NCI-H1417 (cell line): ENCODE measurements around the gene OR10A4.
"Not testable (repeated sequence)": the region's sequence is repeated elsewhere in the genome, so short reads cannot be mapped to it uniquely, and the experiment has no call there.

Experiments
- DNase-seq, 3 experiments: peaks; one replicate each; lab custom pipeline; 2025; lab: John Stamatoyannopoulos, UW

OR10A4 gene

DNA sequence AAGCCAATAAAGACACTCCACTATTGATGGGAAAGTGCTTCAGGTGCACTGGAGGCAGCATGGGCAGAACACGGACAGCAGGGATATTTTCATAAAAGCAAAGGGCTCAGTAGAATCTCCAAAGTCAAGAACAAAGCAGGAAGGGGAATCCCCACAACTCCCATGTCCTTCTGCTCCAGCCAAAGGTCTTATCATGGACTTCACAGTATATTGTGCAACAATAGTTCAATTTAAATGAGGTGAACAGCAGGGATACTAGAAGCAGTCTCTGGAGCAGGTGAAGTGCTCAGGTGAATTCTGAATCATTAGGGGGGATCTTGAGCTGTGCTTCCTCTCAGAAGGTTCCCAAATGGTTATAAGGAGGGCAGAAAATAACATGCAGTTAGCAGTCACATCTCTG is 22.5 kb downstream of the OR10A4 start:
- no peak for DNase-seq

DNA sequence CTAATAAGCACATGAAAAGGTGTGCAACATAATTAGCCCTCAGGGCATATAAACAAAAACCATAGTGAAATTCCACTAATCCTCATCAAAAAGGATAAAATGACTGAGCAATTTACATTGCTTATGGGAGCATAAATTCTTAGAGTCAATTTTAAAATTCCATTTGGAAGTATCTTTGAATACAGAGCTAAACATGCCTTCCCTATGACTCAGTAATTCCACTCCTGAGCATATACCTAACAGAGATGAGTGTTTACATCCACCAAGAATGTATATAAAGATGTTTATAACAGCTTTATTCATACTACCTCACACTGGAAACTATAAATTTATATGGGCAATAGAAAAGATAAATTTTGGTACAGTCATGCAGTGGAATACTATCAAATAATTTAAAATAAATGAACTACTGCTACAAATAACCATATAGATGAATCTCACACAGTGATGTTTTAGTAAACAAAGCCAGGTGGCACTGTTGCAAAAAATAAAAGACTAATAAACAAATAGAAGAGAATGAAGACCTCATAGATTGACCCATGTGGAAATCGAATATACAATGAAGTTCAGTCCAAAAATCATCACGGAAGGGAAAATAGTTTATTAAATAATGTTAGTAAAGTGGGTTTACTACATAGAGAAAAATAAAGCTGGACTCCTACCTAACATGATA is 24.0 kb downstream of the OR10A4 start:
- no peak for DNase-seq

DNA sequence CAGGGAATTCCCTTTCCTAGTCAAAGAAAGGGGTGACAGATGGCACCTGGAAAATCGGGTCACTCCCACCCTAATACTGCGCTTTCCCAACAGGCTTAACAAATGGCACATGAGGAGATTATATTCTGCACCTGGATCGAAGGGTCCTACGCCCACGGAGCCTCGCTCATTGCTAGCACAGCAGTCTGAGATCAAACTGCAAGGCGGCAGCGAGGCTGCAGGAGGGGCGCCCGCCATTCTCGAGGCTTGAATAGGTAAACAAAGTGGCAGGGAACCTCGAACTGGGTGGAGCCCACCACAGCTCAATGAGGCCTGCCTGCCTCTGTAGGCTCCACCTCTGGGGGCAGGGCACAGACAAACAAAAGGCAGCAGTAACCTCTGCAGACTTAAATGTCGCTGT is 28.4 kb downstream of the OR10A4 start:
- not testable (repeated sequence) for DNase-seq

DNA sequence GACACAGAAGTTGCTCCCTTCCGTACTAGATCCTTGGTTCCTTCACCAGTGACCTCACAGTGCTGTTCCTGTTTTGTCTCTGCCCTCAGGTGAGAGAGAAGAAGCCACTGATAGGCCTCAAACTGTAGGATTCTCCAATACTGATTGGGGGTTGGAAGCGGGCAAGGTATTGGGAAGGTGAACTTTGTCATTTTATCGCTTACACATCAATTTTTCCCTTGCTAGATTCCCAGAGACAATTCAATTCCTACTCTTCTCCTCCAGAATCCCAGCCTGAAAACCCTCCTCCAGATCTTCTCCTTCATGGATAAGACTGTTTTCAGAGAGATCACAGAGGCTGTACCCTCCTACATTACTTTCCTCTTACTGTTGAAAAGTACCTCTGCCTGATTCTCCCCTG is 35.0 kb downstream of the OR10A4 start:
- DNase-seq: no peak

DNA sequence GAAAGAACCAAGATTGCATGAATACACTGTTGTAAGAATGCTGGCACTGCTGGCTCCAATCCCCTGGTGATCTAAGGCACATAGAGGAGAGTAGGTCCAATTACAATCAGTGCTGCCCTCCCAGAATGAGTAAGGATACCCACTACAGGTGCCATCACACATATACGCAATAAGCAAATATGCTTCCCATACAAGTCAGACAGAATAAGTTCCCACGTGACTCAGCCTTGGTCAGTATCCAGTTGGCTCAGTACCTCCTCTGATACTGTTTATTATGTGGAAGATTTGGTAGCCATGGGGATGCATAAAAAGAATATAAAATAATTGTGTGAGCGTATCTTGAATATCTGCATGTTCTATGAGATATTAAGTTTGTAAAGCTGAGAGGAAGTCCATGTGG is 35.5 kb downstream of the OR10A4 start:
- no peak for DNase-seq

DNA sequence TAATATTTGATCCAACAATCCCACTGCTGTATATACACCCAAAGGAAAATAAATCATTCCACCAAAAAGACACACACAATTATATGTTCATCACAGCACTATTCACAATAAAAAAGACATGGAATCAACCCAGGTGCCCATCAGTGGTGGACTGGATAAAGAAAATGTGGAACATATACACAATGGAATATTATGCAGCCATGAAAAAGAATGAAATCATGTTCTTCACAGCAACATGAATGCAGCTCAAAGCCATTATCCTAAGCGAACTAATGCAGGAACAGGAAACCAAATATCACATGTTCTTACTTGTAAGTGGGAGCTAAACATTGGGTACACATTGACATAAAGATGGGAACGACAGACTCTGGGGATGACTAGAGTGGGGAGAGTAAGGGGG is 43.3 kb downstream of the OR10A4 start:
- no peak for DNase-seq

DNA sequence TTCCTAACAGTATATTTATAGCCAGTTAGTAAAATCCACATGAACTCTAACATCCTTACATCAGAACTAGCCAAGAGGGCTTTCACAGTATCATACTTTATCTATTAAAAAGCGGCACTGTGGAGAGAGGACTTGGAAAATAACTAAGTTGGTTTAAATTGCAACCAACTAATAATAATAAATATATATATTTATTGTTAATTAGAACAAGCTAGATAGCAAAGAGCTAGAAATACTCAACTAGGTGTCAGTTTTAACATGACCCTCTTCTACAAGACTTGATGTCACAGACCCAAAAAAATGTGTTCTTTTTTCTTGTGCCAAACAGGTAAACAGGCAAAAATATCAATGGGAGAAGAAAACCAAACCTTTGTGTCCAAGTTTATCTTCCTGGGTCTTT is 44.3 kb downstream of the OR10A4 start, which contains the start of gene OR2D3:
Gene OR2D3 (plus strand): TSS at position 301 of the 400 bp plus-strand sequence. CDS start 0 bp downstream, at position 301.
- DNase-seq: no peak

DNA sequence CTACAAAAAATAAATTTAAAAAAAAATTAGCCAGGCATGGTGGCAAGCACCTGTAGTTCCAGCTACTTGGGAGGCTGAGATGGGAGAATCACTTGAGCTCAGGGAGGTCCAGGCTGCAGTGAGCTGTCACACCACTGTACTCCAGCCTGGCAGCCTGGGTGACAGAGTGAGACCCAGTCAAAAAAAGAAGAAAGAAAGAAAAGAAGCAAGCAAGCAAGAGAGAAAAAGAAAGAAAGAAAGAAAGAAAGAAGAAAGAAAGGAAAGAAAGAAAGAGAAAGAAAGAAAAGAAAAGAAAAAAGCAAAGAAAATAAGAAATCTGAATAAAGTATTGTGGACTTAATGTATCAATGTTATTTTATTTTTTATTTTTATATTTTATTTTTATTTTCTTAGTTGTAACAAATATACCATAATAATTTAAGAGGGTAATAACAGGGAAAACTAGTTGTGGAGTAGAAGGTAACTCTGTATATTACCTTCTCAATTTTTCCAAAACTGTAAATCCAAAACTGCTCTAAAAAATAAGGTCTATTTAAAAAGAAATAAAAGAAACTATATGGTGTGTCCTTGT is 48.7 kb downstream of the OR10A4 start:
- no peak for DNase-seq

DNA sequence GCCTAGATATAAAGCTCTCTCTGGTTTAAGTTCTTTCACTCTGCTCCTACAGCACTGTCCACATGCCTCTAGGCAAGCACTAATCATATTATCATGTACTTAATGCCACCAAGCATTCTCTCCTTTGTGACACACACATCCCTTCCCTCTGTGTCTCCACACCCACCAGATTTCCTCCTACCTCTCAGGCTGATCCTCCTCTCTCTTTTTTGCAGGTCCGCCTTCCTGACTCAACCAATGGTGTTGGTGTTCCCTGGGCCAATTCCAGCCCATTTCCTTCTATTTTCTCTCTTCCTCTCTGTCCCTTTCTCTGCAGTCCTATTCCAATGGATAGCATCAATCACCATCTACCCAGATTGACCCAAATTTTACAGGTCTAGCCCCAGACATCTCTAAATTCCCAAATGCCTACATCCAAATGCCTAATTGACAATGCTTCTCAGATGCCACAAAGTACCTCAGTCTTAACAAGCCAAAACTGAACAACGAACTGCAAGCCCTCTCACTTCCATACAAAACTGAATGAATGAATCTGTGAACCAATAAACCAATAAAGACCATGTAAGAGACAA is 49.3 kb downstream of the OR10A4 start:
- peak in 2 of 3 experiments; percentile 51 to 53 for DNase-seq

DNA sequence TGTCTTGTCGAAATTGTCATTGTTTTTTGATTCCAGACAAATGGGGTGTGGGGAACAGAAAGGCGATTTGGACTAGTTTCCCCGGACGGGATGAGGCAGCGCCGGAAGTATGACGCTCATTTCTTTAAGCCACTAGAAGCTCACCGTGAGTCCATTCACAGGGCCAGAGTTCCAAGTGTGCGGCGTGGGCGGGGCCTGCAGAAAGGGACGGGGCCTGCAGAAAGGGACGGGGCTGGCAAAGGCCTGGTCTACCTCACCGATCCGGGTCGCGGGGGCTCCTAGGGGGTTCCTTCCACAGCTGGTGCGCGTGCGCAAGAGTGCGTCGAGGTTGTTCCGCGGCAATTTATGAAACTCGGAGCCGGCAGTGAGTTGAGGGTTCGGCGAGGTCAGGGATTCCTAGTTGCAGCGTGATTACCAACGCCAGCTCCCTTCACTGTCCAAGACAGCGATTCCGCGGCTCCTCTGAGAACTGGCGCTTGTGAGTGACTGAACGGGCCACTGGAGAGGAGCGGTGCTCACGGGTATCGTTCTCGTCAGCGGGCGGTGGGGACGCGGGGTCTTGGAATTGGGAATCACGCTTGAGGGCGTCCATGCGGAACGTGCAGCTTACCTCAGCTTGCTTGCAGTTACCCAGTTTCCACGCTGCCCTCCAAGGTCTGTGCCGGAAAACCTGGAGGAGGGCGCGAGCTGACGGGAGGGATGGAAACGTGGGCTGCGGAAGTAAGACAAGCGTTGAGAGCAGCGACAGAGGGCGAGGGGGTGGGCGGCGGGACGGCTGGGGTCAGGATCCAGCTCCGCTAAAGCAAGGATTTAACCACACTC is 50.0 kb downstream of the OR10A4 start, which contains the start of gene ZNF215:
Gene ZNF215 (plus strand): TSS at position 219 of the 822 bp plus-strand sequence. CDS start 5,847 bp downstream, outside the sequence.
- DNase-seq: peak; percentile 46 to 83 (median 79)

DNA sequence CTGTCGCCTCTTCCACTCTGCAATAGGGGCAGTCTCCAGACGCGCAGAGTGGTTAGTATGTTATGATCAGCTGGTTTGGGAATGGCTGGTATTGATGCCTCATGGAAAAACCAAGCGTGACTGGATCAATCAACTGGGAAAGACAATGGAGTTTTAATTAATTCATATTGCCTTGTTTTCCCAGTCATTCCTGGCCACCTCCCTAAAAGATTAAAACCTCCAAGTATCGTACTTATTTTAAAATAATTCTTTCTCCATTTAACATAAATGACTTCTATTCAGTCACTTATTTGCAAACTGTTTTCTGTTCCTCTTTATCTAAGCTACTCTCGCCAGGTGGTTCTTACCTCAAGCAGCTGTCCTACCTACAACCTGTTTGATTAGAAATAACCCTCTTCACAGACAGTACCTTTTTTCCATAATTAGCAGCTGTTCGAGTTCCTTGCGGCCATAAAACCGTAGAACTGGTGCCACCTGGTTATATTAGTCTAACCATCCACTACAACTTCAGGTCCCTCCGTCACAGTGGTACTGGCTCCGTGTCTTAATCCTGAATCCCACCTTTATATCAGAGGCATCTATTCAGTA is 50.7 kb downstream of the OR10A4 start:
- peak; percentile 10 to 80 (median 48) for DNase-seq
